ENCODE measurements around the gene ACTG1.

ACTG1 gene

DNA sequence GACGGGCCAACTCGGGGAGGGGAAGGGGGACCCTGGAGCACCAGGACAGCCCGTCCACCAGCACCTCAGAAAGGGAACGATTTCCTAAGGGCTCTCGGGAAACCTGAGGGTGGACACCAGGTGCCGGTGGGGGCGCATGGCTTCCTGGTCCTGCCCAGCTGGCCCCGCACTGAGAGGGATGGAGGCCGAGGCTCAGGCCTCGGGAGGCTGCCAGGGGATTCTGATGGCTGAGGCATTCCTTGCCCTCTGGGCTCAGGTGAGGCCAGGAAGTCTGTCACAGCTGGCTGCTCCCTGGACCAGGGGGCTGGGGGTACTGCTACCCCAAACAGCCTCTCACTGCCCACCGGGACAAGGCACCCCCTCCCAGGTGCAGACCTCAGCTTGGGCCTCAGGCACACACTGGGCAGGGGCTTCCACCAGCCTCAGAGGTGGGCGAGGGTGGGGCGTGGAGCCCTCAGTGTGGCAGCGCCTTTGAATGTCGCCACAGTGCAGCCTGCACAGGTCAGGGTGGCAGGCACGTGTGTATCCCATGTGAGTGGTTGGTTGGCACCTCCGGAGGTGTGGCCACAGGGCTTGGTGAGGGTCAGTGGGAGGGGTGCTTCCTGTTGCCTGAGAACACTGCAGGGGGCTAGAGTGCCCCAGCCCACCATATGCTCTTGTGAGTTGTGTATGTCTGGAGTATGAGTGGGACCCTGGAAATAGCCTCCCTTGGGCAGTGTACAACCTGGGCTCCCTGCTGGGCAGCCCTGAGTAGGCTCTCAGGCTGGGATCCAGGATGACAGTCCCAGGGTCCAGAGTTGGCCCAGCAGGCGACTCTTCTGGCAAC lies 11.7 kb upstream of the ACTG1 start:
- no peak overlapping the region for H3K4me3 ChIP-seq (ENCODE audit: low read depth, low read length)
- no peak for TF ChIP-seq CTCF (IDR thresholded peaks at IDR 0.05; ENCODE audit: borderline replicate concordance, insufficient read depth, low read depth, low read length)

DNA sequence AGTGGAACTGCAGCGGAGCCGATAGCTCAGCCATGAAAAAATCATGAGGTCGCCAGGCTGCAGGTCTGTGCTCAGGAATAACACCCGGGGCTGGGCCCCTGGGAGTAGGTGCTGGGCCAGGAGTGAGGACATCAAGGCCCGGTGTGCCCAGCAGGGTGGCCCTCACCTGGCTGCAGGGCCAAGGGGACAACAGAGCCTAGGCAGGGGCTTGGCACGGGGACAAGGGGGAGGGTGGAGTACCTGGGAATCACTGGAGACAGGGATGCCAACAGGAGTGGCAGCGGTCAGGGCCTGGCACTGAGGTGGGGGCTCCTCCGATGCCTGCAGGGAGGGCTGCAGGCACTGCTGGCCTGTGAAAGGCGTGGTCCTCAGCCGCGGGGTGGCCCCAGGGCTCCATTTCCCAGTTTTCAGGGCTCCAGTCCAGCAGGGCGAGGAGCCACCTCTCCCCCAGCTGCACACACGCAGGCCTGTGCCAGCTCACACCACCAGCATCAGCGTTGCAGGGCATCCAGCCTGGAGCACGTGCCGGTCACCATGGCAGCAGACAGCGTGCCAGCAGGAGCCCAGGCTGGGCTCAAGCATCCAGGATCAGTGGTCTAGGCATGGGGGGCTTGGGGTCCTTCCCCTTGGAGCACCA lies 10.9 kb upstream of the ACTG1 start:
- no peak for TF ChIP-seq CTCF (IDR thresholded peaks at IDR 0.05; ENCODE audit: borderline replicate concordance, insufficient read depth, low read depth, low read length)
- H3K4me3 ChIP-seq (ENCODE audit: low read depth, low read length), result no peak overlapping the region

- no peak for TF ChIP-seq CTCF (IDR thresholded peaks at IDR 0.05; ENCODE audit: borderline replicate concordance, insufficient read depth, low read depth, low read length)
- H3K4me3 ChIP-seq (ENCODE audit: low read depth, low read length), result no peak overlapping the region
These were observed 10.1 kb upstream of the ACTG1 start for GRCh38 chr17:81522491-81523401.

GRCh38 chr17:81520021-81520901 lies 7.7 kb upstream of the ACTG1 start:
- TF ChIP-seq CTCF (IDR thresholded peaks at IDR 0.05; ENCODE audit: borderline replicate concordance, insufficient read depth, low read depth, low read length), result no peak
- peak overlapping the region; percentile 62 for H3K4me3 ChIP-seq (ENCODE audit: low read depth, low read length)

DNA sequence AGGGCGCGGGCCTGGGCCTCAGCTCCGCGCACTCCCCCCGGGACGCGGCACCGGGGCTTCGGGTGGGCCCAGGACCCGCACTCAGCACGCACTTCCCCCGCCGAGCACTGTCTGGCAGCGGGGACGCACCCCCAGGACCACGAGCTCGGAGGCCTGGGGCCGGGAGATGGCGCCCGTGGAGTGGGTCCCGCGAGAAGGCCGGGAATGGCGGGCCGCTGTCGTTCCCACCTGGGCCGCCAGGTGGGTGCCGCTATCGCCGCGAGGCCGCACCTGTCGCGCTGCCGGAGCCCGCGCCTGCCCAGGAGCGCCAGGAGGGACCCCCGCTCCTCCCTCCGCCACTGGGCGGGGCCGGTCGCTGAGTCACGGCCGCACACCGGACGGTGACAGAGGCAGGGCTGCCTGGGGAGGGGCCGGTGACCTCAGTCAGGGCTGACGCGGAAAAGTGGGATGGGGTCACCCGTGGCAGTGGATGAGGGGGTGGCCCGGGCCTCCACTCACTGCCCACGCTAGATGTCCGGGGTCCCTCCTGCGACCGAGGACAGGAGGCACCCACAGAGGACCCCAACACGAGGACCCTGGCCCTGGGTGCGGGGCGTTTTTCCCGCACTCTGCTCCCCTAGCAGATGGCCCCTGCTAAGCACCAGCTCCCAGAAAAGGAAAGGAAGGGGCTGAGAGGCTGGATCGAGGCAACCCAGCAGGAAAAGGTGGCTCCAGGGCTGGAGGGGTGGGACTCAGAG lies 6.9 kb upstream of the ACTG1 start:
- TF ChIP-seq CTCF (IDR thresholded peaks at IDR 0.05; ENCODE audit: borderline replicate concordance, insufficient read depth, low read depth, low read length), result peak; percentile 73
- peak overlapping the region; percentile 62 for H3K4me3 ChIP-seq (ENCODE audit: low read depth, low read length)

Measured in GM12875 (cell line).